Measurements from ENCODE around the gene FBXO48.
A peak's percentile ranks its signal among the peaks of the same experiment; 100 is the strongest.

FBXO48 gene

DNA sequence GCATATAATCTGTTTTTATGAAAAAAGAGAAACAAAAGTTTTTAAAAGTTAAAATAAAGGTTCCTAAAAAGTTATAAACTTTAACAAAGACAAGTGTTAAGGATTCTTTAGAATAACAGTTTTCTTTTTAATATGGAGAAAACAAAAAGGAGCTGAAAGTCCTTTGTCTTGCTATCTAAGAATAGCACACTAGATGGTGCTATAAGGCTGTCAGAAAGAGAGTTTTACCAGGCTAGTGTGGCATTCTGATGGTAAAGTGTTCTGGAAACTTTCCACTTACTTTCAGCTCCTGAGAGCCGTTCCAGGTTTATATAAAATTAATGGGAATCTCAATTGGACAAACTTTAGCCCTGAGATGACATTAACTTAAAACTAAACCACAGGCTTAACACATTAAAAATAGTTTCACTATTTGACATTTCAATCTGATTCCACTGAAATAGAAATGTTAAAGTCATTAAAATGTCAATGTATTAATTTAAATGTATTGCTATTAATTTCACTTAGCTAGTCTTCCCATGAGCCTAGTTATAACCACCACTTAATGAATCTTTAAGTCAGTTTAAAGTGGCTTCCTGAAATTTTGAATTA, 3.7 kb downstream of the FBXO48 start:
- no peak overlapping the region for H3K27ac Mint-ChIP-seq
- peaks cover 15% of the 10 kb centered on the region for H3K4me1 Mint-ChIP-seq
- H3K4me3 Mint-ChIP-seq = no peak overlapping the region
- no peaks in the 10 kb centered on the region for H3K9me3 Mint-ChIP-seq
- DNase-seq = no peak
- H3K27me3 Mint-ChIP-seq (ENCODE audit: low read depth, poor library complexity) = peaks cover 3% of the 10 kb centered on the region
- TF ChIP-seq CTCF (IDR thresholded peaks at IDR 0.05) = peak; percentile 81
- no peaks in the 10 kb centered on the region for H3K36me3 Mint-ChIP-seq (ENCODE audit: low read depth)

GRCh38 chr2:68458981-68459380, 8.1 kb downstream of the FBXO48 start:
- no peak overlapping the region for H3K4me3 Mint-ChIP-seq
- no peaks in the 10 kb centered on the region for H3K36me3 Mint-ChIP-seq (ENCODE audit: low read depth)
- TF ChIP-seq CTCF (IDR thresholded peaks at IDR 0.05) = no peak
- no peaks in the 10 kb centered on the region for H3K9me3 Mint-ChIP-seq
- H3K4me1 Mint-ChIP-seq = no peaks in the 10 kb centered on the region
- DNase-seq = no peak
- H3K27ac Mint-ChIP-seq = no peak overlapping the region
- peaks cover 7% of the 10 kb centered on the region for H3K27me3 Mint-ChIP-seq (ENCODE audit: low read depth, poor library complexity)

GRCh38 chr2:68456198-68456597, 10.9 kb downstream of the FBXO48 start:
- Mint-ChIP-seq H3K4me3 (no peak overlapping the region), H3K27ac (no peak overlapping the region), H3K27me3 (ENCODE audit: low read depth, poor library complexity) (peaks cover 7% of the 10 kb centered on the region), H3K9me3 (no peaks in the 10 kb centered on the region), H3K36me3 (ENCODE audit: low read depth) (no peaks in the 10 kb centered on the region), H3K4me1 (peaks cover 4% of the 10 kb centered on the region)
- no peak for TF ChIP-seq CTCF (IDR thresholded peaks at IDR 0.05)
- no peak for DNase-seq

- H3K4me1 Mint-ChIP-seq = peaks cover 4% of the 10 kb centered on the region
- no peak overlapping the region for H3K27ac Mint-ChIP-seq
- H3K36me3 Mint-ChIP-seq (ENCODE audit: low read depth) = no peaks in the 10 kb centered on the region
- no peak for TF ChIP-seq CTCF (IDR thresholded peaks at IDR 0.05)
- peaks cover 7% of the 10 kb centered on the region for H3K27me3 Mint-ChIP-seq (ENCODE audit: low read depth, poor library complexity)
- H3K4me3 Mint-ChIP-seq = no peak overlapping the region
- DNase-seq = no peak
- H3K9me3 Mint-ChIP-seq = no peaks in the 10 kb centered on the region
Observed at GRCh38 chr2:68454719-68455118, 12.4 kb downstream of the FBXO48 start.

- Mint-ChIP-seq H3K4me3 (no peak overlapping the region), H3K36me3 (ENCODE audit: low read depth) (no peaks in the 10 kb centered on the region), H3K9me3 (no peaks in the 10 kb centered on the region), H3K27ac (no peak overlapping the region), H3K27me3 (ENCODE audit: low read depth, poor library complexity) (peaks cover 7% of the 10 kb centered on the region), H3K4me1 (peaks cover 4% of the 10 kb centered on the region)
- no peak for DNase-seq
- no peak for TF ChIP-seq CTCF (IDR thresholded peaks at IDR 0.05)
Observed at GRCh38 chr2:68453761-68454360, 13.2 kb downstream of the FBXO48 start.
